Stimulated activated CD4-positive, alpha-beta T cell treated with anti-CD3 and anti-CD28 coated beads, Interleukin-2, amount 100 ng/mL, for 24 hours (primary cell): Measurements from ENCODE around the gene NGEF.
"Not testable (repeated sequence)": the region's sequence is repeated elsewhere in the genome, so short reads cannot be mapped to it uniquely, and the experiment has no call there.

Source experiments
- DNase-seq, 2 donors: peaks; one replicate each; pipeline ENCODE4 v3.0.0-alpha.2; 2020

The NGEF gene

GRCh38 chr2:232926431-232926939, 86.6 kb downstream of the NGEF start:
- no peak for DNase-seq

- no peak for DNase-seq
These were observed 87.3 kb downstream of the NGEF start for GRCh38 chr2:232925821-232926156.

- no peak for DNase-seq
These were observed 87.8 kb downstream of the NGEF start for GRCh38 chr2:232925153-232925820.

- DNase-seq: no peak
These were observed 88.6 kb downstream of the NGEF start for GRCh38 chr2:232924433-232924832.

GRCh38 chr2:232920760-232921159, 92.3 kb downstream of the NGEF start:
- DNase-seq: no peak

GRCh38 chr2:232920055-232920454, 93.0 kb downstream of the NGEF start:
- no peak for DNase-seq

GRCh38 chr2:232919141-232919540, 93.9 kb downstream of the NGEF start:
- DNase-seq: no peak

- no peak for DNase-seq
These were observed 99.2 kb downstream of the NGEF start for GRCh38 chr2:232913903-232914302.

GRCh38 chr2:232911712-232912277, 101.3 kb downstream of the NGEF start:
- DNase-seq: no peak

GRCh38 chr2:232910376-232910775, 102.7 kb downstream of the NGEF start:
- DNase-seq: no peak

GRCh38 chr2:232908695-232909094, 104.4 kb downstream of the NGEF start:
- DNase-seq: no peak

- not testable (repeated sequence) for DNase-seq
These were observed 105.4 kb downstream of the NGEF start for GRCh38 chr2:232907718-232908085.

GRCh38 chr2:232906867-232907717, 106.0 kb downstream of the NGEF start:
- DNase-seq: not testable (repeated sequence)

- DNase-seq: no peak
These were observed 109.1 kb downstream of the NGEF start for GRCh38 chr2:232903989-232904388.

- peak; percentile 33 to 64 for DNase-seq
These were observed 111.1 kb downstream of the NGEF start for GRCh38 chr2:232901736-232902578.

GRCh38 chr2:232900811-232901735, 112.0 kb downstream of the NGEF start:
- DNase-seq: no peak

GRCh38 chr2:232898592-232899543, 114.2 kb downstream of the NGEF start:
- no peak for DNase-seq

GRCh38 chr2:232897598-232898408, 115.3 kb downstream of the NGEF start:
- DNase-seq: peak; percentile 46 to 67

GRCh38 chr2:232896720-232897597, 116.1 kb downstream of the NGEF start:
- no peak for DNase-seq
